ENCODE results near the gene ACSM4.
"Not testable (repeated sequence)": the region's sequence is repeated elsewhere in the genome, so short reads cannot be mapped to it uniquely, and the experiment has no call there.

The ACSM4 gene, protein sequence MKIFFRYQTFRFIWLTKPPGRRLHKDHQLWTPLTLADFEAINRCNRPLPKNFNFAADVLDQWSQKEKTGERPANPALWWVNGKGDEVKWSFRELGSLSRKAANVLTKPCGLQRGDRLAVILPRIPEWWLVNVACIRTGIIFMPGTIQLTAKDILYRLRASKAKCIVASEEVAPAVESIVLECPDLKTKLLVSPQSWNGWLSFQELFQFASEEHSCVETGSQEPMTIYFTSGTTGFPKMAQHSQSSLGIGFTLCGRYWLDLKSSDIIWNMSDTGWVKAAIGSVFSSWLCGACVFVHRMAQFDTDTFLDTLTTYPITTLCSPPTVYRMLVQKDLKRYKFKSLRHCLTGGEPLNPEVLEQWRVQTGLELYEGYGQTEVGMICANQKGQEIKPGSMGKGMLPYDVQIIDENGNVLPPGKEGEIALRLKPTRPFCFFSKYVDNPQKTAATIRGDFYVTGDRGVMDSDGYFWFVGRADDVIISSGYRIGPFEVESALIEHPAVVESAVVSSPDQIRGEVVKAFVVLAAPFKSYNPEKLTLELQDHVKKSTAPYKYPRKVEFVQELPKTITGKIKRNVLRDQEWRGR

DNA sequence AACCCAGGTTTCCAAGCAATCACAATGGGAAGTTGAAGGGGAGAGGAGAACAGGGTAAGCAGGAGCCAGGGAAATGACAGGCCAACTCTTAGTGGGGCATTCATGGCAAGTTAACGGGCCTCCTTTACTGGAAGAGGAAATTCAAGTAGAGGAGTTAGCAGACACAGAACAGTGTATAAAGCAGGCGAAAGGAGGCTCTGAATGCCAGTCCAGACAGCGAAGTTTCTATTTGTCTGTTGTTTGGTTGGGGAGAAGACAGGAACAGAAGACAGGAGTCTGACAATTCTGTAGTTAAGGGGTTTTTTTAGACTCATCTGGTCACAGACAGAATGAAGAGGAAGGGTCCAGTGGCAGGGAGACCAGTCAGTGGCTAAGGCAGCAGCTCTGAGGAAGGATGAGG lies at the start of gene ACSM4:
TSS of gene ACSM4 (plus strand) at position 301 of the 400 bp plus-strand sequence. CDS start 260 bp downstream, outside the sequence.
- DNase-seq: no peak

DNA sequence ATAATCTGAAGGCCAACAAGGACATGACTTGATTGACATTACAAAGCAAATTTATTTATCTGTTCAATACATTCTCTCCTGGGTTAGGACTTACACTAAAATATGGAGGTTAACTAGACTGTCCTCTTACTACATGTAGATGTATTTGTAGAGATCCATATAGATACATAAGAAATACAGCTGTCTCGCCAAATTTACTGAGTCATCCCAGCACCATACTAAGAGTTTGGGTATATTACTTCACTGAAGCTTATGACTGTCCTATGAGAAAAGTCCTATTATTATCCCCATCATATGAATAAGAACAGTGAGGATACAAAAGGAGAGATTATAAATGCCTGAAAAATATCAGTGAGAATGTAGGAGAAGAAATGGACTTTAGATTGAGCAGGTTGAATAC lies 44.8 kb upstream of the ACSM4 start:
- no peak for DNase-seq

DNA sequence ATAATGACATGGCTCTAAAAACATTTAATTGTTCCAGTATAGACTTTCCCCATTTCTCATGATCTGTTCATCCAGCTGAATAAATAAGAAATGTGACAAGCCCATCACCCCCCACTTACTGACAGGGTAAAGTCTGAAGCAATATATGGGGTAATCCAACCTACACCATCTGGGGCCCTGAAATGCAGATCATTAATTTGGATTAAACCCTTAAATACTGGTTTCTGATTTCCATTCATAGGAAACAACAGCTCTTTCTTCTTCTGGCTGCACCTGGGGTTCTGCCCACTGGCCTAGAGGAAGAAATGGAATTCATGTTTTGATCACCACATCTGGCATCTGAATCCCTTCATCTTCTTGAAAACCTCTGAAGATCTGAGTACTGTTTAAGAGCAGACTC lies 39.3 kb upstream of the ACSM4 start:
- peak; percentile 59 for DNase-seq

DNA sequence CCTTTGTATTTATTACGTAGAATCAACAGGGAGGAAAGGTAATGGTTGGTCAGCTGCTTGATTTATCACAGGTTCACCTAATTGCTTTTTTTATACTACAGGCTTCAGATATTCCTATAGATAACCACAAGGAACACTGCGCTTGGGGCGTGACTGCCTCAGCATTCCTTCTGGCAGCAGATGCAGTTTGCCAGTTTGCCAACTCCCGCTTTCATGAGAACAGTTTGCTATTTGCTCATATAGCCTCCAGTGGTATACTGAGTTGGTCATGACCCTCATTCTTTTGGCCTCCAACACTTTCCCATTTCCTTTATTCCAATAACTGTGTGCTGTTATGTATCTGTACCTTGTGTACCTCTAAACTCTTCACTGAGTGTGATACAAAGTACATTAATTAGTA lies 38.6 kb upstream of the ACSM4 start:
- no peak for DNase-seq

DNA sequence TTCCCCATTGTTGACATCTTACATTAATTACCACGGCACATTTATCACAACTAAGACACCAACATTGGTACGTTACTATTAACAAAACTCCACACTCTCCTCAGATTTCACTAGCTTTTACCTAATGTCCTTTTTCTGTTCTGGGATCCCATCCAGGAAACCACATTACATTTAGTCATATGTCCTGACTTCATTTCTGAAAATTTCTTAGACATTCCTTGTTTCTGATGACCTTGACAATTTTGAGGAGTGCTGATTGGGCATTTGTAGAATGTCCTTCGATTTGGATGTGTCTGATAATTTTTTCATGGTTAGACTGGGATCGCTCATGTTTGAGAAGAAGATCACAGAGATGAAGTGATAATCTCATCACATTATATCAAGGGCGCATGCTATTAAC lies 34.6 kb upstream of the ACSM4 start:
- DNase-seq: no peak

DNA sequence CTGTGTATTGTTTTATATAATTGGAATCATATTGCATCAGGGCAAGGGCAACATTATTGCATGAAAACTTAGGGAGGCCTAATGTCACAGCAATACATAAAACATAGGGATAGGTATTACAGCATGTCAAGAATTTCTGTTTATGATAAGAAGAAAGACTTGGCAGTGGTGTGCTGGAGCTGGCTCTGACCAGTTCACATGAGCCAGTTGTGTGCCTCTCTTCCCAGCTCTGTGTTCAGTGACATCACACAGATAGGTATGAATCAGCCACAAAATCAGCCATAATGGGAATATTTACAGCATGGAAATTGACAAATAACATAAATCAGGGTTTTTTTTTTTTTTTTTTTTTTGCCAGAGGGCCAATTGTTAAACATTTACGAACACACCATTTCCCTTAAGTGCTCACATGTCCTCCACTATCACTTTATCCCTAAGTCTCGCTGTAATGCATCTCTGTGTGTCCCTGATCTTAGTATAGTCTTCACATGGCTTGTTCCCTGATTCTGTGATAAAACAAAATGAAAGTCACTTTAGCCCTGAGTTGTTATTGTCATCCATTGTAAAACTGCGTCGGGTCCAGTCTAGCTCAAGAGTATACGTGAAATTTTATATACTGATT lies 31.9 kb upstream of the ACSM4 start:
- DNase-seq: no peak

DNA sequence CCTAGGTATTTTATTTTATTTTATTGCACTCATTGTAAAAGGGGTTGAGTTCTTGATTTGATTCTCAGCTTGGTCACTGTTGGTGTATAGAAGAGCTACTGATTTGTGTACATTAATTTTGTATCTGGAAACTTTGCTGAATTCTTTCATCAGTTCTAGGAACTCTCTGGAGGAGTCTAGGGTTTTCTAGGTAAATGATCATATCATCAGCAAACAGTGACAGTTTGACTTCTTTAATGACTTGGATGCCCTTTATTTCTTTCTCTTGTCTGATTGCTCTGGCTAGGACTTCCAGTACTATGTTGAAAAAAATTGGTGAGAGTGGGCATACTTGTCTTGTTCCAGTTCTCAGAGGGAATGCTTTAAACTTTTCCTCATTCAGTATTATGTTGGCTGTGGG lies 28.4 kb upstream of the ACSM4 start:
- not testable (repeated sequence) for DNase-seq

DNA sequence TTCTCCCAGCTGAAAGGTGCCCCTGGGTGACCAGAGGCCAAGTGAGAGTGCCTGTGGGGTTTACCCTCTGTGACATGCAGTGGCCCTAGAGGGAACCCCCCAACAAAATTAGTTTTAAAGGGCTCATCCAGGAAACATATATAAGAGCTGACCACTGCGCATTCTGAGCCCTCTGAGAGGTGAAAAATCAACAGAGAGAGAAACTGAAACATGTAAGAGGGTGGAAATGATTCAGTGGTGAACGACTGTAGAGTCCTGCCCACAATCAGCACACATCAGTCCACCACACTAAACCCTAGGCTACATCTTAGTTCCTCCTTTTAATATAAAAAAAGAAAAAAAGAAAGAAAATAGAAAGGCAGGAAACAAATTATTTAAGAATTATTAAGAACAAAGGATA lies 21.0 kb upstream of the ACSM4 start:
- no peak for DNase-seq

DNA sequence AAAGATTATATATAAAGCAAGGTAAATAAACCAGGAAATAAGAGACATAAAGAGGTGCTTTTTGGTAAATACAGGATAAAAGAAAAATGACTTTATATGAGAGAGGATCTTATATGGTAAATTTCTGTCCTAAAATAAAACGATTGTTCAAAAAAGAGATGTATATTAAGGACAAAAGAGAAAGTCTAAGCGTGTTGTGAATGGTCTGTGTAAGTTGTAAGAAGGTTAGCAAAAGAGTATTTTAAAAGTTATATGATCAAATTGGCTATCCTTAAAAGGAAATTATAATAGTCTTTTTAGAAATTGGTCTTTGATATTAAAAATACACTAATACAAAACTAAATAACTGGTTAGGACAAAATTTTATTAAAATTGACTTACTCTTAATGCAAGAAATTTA lies 14.1 kb upstream of the ACSM4 start:
- DNase-seq: peak; percentile 23

DNA sequence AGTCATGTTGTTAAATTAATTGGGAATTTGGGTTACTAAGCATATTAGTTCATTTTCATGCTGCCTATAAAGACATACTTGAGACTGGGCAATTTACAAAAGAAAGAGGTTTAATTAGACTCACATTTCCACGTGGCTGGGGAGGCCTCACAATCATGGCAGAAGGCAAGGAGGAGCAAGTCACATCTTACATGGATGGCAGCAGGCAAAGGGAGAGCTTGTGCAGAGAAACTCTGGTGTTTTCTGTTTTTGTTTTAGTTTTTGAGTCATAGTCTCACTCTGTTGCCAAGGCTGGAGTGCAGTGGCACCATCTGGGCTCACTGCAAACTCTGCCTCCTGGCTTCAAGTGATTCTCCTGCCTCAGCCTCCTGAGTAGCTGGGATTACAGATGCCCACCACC lies 13.3 kb upstream of the ACSM4 start:
- not testable (repeated sequence) for DNase-seq

DNA sequence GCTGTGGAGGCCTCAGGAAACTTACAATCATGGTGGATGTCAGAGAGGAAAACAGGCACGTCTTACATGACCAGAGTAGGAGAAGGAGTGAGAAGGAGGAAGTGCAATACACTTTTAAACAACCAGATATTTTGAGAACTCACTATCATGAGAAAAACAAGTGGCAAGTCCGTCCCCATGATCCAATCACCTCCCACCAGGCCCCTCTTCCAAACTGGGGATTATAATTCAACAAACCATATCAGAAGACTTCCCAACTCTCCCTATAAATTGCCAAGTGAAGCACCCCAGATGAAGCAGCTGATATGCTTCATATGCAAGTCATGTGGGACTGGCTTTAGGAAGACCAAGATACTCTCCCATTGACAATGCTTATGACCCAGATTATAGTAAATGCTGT lies 11.6 kb upstream of the ACSM4 start:
- DNase-seq: no peak

DNA sequence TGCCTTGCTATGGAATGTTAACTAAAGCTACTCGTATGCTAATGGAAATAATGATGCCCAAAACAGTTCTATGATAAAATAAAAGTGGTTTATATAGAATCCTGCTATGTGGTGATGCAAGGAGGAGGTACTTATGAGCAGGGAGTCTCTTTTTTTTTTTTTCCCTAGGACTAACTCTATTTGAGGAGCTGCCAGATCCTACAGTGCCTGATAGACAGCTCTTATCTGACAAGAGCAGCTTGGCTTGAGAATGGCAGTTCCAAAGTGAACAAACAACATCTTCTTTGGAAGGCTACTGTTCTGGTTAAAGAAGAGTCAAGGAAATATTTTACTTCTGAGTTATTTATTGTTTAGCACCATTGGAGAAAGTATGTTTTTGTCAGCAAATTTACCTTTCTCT lies 10.2 kb upstream of the ACSM4 start:
- DNase-seq: no peak

DNA sequence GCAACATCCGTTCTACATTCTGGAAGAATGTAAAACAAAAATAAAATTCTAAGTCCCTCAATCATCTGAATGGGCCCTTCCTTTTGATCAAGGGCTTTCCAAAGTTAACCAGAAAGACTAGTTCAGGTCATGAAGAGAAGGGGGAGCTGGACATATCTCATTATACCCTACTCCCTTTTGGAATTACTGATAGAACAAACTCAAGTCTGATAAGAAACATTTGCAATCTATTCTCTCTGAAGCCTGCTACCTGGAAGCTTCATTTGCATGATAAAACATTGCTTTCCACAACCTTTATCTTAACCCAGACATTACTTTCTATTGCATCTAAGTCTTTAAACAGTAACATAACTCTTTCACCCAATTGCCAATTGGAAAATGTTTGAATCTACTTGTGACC lies 8.3 kb upstream of the ACSM4 start:
- no peak for DNase-seq

DNA sequence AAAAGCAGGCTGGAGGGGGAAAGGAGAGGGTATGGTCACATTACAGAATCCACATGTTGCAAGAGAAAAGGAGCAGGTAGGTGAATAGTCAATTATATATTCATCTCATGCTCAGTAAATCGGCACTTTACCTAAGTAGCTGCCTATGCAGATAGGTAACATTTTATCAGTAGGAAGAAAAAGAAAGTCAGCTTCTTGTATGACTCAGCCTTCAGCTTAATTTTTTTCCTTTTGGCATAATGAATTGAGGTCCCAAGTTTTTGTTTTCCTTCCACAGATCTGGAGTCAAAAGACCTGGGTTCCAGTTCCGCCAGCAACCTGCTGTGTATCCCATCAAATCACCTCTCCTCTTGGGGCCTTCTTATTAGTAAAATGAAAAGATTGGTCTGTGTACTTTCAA lies 6.0 kb upstream of the ACSM4 start:
- no peak for DNase-seq

DNA sequence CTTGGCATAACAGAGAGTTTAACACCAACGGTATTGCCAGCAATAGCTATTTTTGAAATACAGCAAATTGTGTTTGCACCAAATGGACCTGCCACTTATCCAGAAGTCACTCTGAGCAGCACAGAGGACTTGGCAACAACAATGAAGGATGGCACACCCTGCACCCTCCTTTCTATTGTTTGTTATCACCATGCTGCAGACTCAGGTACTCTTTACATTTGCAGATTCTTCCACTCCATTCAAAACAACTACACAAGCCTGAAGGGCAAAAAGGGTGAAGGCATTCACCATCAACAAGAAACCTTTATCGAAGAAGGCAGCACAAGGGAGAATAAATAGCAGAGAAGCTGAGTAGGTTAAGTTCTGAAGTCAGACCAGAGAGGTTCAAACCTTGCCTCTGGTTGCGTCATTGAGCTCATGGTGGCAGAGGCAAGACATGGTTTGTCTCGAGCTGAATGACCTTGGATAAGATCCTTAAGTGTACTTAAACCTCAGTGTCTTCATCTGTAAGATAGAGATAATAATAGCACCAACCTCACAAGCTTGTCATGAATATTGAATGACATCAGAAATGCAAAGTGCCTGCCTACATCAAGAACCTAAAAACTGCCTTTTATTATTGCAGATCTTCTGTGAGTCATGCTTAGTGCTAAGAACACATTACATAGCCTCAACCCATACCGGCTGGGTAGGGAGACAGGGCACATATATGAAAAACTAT lies 1.4 kb upstream of the ACSM4 start:
- no peak for DNase-seq

DNA sequence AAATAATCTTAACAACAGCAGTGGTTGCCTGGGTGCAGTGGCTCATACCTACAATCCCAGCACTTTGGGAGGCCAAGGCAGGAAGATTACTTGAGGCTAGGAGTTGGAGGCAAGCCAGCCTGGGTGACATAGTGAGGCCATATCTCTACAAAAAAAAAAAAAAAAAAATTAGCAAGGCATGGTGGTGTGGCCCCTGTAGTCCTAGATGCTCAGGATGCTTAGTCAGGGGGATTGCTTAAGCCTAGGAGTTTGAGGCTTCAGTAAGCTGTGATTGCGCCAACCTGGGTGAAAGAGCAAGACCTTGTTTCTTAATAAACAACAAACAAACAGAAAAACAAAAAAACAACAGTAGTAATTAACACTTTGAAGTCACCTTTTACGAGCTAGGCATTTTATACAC lies 642 bp upstream of the ACSM4 start:
- no peak for DNase-seq

DNA sequence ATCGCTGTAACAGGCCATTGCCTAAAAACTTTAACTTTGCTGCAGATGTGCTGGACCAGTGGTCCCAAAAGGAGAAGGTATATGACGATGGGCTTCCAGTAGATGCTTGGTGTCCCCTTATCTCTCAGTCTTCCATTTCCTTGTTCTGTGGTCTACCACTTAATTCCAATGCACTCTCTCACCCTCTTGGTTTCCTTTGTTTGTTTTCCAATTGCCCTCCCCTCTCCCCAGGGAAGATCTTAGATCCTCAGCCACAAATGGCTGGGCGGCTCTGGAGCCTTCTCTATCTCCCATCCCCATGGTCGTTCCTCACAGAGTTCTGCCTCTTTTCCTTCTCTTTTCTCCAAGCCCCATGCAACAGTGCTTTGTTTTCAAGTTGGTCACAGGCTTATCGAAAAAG lies 584 bp downstream of the ACSM4 start:
- no peak for DNase-seq

DNA sequence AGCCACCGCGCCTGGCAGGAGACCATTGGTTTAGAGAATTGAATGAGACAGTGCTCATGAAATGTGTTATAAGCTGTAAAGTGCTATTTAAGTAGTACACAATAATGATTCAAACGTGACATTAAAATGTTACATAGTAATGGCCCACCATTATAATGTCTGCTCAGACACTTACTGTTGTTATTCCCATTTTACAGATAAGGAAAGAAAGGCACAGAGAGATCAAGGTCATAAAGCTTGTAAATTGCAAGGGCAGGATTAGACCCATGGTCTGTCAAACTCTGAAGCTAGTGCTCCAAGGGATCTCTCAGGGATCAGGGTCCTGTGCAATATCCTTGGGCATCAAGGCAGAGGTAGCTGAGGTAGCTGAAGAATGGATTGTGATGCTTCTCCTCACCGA lies 6.2 kb downstream of the ACSM4 start:
- no peak for DNase-seq

DNA sequence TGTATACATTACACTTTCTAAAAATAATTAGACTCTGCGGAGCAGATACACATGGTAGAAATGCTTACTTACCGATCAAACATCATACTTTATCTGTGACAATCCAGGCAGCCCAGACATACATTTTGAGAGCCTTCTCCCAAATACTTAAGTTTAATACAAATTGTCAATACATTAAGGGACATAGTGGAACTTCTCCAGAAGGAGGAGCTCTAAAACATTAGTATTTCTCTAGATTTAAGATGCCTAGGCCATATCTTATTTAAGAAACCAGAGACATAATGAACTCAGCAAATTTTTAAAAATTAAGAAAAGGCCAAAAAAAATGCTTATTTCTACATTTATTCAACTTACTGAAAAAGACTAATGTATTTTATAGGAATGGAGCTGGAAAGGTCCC lies 16.1 kb downstream of the ACSM4 start:
- no peak for DNase-seq

DNA sequence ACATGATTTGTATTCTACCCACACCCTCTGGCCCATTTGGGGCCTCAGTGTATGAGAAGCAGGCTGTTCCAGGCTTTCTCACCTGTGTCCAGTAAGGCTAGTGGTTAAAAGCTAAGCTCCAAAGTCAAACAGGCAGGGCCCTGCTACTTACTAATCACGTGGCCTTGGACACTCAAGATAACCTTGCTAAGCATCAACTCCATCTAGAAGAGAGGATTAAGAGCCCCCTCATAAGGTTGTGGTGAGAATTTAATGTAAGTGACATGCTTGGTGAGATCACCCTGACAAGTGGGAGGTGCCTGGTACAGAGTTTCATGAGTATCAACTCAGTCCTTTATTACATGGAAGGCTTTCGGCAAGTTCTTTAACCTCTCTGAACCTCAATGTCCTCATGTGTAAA lies 17.8 kb downstream of the ACSM4 start:
- DNase-seq: no peak

DNA sequence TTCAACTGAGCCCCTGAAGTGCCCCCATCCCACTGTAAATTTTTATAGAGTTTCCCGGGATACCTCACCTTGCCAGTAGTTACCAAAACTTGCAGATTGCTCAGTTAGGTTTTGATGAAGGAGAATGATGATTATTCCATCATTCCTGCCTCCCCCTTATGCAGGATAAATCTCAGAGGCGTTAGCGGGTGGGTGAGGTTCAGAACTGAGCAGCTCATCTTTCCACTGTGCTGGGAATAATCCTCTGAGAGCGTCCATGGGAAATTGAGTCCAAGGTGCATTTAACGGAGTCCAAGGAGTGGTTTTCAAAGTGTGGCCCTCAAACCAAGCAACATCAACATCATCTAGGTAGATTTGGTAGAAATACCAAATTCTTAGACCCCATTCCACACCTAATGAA lies 18.7 kb downstream of the ACSM4 start:
- no peak for DNase-seq

DNA sequence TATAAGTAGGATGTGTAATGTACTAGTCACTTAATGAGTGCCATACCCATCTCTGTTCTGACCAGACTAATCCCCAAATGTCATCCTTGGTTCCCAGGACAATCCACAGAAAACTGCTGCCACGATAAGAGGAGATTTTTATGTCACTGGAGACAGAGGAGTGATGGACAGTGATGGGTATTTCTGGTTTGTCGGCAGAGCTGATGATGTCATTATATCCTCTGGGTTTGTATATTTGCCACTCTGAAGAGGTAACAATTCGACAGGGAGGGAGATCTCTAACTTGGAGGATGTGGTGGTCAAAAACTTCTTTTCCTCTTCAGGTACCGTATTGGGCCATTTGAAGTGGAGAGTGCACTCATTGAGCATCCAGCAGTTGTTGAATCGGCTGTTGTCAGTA lies 20.3 kb downstream of the ACSM4 start:
- no peak for DNase-seq

DNA sequence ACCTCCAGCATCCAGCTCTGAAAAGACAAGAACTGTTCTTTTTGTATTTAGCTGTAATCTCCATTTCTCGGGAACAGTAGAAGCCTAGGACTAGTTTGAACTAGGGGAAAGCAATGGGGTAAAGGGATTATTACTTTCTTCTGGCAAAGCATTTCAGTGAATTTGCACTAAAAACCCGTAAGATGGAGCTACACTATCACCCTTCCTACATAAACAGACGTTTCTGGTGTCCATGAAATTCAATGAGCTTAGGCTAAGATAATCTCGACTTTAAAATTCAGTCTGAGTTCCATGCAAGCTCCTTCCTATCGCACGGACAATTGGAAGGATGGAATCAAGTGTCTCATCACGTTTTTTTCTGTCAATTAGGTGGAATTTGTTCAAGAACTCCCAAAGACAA lies 24.0 kb downstream of the ACSM4 start:
- no peak for DNase-seq

DNA sequence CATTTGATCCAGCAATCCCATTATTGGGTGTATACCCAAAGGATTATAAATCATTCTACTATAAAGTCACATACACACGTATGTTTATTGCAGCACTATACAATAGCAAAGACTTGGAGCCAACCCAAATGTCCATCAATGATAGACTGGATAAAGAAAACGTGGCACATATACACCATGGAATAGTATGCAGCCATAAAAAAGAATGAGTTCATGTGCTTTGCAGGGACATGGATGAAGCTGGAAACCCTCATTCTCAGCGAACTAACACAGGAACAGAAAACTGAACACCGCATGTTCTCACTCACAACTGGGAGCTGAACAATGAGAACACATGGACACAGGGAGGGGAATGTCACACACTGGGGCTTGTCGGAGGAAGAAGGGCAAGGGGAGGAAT lies 33.9 kb downstream of the ACSM4 start:
- DNase-seq: not testable (repeated sequence)

Data from NCI-H82 (cell line).